ENCODE measurements around the gene TNFAIP8L1. TPM values are rescaled to one million over a fixed set of nuclear protein-coding genes. Genes with fewer than 3 reads are reported as not detected.

Gene TNFAIP8L1
- total RNA-seq, 1 donor from 2014 or later = 0.64 TPM

DNA sequence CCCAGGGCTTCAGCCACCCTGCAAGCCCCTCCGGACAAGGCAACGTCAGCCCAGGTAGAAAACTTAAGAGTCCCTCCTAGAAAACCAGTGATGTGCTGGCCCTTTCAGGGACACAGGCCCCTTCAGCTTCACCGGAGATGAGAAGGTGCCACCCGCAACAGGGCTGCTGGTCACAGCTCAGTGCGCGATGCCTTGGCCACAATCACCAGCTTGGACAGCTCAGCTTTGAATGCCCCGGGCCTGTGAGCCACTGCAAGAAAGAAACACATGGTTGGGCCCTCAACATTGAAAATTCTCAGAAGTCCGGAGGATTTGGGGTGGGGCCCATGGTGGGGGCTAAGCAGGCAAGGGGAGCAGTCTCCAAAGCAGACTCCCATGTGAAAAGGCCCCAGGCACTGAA is 18.5 kb downstream of the TNFAIP8L1 start:
- TF ChIP-seq, protein P1, sequence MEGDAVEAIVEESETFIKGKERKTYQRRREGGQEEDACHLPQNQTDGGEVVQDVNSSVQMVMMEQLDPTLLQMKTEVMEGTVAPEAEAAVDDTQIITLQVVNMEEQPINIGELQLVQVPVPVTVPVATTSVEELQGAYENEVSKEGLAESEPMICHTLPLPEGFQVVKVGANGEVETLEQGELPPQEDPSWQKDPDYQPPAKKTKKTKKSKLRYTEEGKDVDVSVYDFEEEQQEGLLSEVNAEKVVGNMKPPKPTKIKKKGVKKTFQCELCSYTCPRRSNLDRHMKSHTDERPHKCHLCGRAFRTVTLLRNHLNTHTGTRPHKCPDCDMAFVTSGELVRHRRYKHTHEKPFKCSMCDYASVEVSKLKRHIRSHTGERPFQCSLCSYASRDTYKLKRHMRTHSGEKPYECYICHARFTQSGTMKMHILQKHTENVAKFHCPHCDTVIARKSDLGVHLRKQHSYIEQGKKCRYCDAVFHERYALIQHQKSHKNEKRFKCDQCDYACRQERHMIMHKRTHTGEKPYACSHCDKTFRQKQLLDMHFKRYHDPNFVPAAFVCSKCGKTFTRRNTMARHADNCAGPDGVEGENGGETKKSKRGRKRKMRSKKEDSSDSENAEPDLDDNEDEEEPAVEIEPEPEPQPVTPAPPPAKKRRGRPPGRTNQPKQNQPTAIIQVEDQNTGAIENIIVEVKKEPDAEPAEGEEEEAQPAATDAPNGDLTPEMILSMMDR (IDR thresholded peaks at IDR 0.05) = no peak
- H3K4me1 ChIP-seq = no peaks in the 10 kb centered on the region
- intact Hi-C loops (cut with DNase I) = no loop called here
- H3K4me3 ChIP-seq = no peak overlapping the region
- no peak overlapping the region for H3K27ac ChIP-seq
- no peaks in the 10 kb centered on the region for H3K27me3 ChIP-seq
- H3K36me3 ChIP-seq = peaks cover 54 to 77% of the 10 kb centered on the region in 2 donors
- H3K9me3 ChIP-seq = peaks cover 0 to 3% of the 10 kb centered on the region in 2 donors
- no peak for DNase-seq (ENCODE audit: low spot score in 2 of 2)

DNA sequence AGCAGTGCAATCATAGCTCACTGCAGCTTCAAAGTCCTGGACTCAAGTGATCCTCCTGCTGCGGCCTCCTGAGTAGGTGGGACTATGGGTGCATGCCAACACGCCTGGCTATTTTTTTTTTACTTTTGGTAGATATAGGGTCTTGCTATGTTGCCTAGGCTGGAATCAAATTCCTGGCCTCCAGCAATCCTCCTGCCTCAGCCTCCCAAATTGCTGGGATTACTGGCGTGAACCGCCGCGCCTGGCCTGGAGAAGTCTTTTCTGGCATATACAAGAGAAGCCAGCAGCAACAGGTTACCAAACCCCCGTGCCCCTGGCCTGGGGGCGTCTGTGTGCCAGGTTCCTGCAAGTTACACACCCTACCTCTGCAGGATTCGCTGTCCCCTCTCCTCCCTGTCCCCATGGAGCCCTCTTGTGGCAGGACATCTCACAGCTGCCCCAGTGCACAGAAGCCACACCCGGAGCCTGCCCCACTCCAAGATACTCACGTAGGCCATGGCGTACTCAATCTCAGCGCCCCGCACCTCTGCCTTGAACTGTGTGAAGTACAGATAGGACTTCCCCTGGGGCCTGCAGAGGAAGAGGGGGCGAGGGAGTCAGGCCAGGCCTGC is 21.0 kb downstream of the TNFAIP8L1 start:
- intact Hi-C loops (cut with DNase I) = no loop called here
- TF ChIP-seq, protein P1 (IDR thresholded peaks at IDR 0.05) = no peak
- Histone ChIP-seq H3K4me3 (no peak overlapping the region), H3K27me3 (no peaks in the 10 kb centered on the region), H3K36me3 (peaks cover 65 to 88% of the 10 kb centered on the region in 2 donors), H3K27ac (no peak overlapping the region), H3K9me3 (peaks cover 0 to 3% of the 10 kb centered on the region in 2 donors), H3K4me1 (no peaks in the 10 kb centered on the region)
- no peak for DNase-seq (ENCODE audit: low spot score in 2 of 2)

DNA sequence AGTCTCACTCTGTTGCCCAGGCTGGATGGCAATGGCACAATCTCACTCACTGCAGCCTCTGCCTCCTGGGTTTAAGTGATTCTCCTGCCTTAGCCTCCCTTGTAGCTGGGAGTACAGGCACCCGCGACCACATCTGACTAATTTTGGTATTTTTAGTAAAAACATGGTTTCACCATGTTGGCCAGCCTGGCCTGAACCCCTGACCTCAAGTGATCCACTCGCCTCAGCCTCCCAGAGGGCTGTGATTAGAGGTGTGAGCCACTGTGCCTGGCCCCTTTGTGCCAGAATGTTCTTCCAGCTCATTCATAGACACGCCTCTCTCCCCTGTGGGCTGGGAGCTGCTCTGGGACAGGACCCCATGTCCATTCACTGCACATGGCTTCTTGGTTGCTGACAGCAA is 21.7 kb downstream of the TNFAIP8L1 start:
- DNase-seq (ENCODE audit: low spot score in 2 of 2) = no peak
- H3K4me1 ChIP-seq = no peaks in the 10 kb centered on the region
- no peak overlapping the region for H3K4me3 ChIP-seq
- TF ChIP-seq, protein P1 (IDR thresholded peaks at IDR 0.05) = no peak
- no peaks in the 10 kb centered on the region for H3K27me3 ChIP-seq
- peaks cover 0 to 3% of the 10 kb centered on the region in 2 donors for H3K9me3 ChIP-seq
- H3K36me3 ChIP-seq = peaks cover 69 to 92% of the 10 kb centered on the region in 2 donors
- no peak overlapping the region for H3K27ac ChIP-seq
- intact Hi-C loops (cut with DNase I) = no loop called here

DNA sequence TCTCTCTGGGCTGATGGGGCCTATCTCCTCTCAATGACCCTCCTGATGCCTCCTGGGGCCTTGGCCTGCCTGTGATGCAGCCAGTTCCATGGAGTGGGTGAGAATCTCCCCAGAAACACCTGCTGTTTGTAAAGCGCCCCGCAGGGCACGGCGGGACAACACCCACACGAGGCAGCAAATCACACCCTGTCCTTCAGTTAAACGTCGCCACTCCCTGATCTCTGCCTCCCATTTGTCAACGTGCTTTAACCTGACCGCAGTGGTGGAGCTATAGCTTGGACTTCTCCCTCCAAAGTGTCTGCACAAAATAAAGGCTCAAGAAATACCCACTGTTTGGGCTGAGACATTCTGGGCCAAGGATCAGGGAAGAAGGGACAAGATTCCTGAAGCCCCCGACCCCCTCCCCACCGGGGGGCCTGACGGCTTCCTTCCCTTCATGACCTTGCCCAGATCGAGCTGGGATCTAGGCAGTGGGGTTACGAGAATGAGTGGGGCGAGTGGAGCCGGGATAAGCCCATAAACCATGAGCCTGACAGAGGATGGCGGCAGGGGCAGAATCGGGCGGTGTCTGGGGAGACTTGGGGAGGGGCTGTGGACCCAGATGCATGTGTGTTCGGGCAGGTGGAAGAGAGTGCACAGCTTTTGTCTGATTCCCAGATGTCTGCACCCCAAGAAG is 22.8 kb downstream of the TNFAIP8L1 start:
- H3K27ac ChIP-seq = no peak overlapping the region
- TF ChIP-seq, protein P1 (IDR thresholded peaks at IDR 0.05) = no peak
- peaks cover 70 to 92% of the 10 kb centered on the region in 2 donors for H3K36me3 ChIP-seq
- no peak overlapping the region for H3K4me3 ChIP-seq
- DNase-seq (ENCODE audit: low spot score in 2 of 2) = no peak
- intact Hi-C loops (cut with DNase I) = no loop called here
- no peaks in the 10 kb centered on the region for H3K27me3 ChIP-seq
- no peaks in the 10 kb centered on the region for H3K4me1 ChIP-seq
- H3K9me3 ChIP-seq = peaks cover 0 to 3% of the 10 kb centered on the region in 2 donors

DNA sequence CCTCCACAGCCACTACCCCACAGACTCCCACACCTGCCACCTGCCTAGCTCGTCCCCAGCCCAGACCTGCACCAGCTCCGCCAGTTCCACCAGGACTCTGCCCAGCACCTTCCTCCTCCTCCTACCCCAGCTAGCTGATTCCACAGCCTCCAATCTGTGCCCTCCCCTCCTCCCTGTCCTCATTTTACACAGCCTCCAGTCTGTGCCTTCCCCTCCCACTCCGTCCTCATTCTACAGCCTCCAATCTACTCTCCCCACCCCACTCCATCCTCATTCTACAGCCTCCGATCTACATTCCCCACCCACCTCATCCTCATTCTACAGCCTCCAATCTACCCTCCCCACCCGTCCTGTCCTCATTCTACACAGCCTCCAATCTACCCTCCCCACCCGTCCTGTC is 23.5 kb downstream of the TNFAIP8L1 start:
- DNase-seq (ENCODE audit: low spot score in 2 of 2) = no peak
- H3K9me3 ChIP-seq = peaks cover 0 to 3% of the 10 kb centered on the region in 2 donors
- no peaks in the 10 kb centered on the region for H3K4me1 ChIP-seq
- H3K4me3 ChIP-seq = no peak overlapping the region
- TF ChIP-seq, protein P1 (IDR thresholded peaks at IDR 0.05) = no peak
- H3K36me3 ChIP-seq = peaks cover 70 to 92% of the 10 kb centered on the region in 2 donors
- intact Hi-C loops (cut with DNase I) = no loop called here
- H3K27me3 ChIP-seq = no peaks in the 10 kb centered on the region
- H3K27ac ChIP-seq = no peak overlapping the region

Data from ascending aorta (tissue), 2 donors.